H9 (cell line): ENCODE measurements around the gene TCF20. TPM values are rescaled to one million over a fixed set of nuclear protein-coding genes. Genes with fewer than 3 reads are reported as not detected.

Experiments used
- DNase-seq: peaks from one replicate; pipeline ENCODE4 v3.0.0-alpha.2; 2017
- H2AFZ ChIP-seq: one replicate; pipeline ENCODE4 v1.6.1; 2013; ENCODE audit warnings: mild to moderate bottlenecking, low read length, control low read depth, moderate library complexity
- H2AK5ac ChIP-seq: 2 replicates; pipeline ENCODE4 v1.6.1; 2013; ENCODE audit warnings: low read length, control low read depth, mixed read lengths; ENCODE audit not compliant: insufficient read length
- H2BK120ac ChIP-seq: one replicate; pipeline ENCODE4 v1.6.1; 2013; ENCODE audit warnings: low read depth, mild to moderate bottlenecking, low read length, control low read depth, inconsistent platforms; ENCODE audit not compliant: poor library complexity, severe bottlenecking
- H2BK12ac ChIP-seq: 2 replicates; pipeline ENCODE4 v1.6.1; 2013; ENCODE audit warnings: low read length, control low read depth, mixed read lengths, low read depth; ENCODE audit not compliant: insufficient read length
- H2BK15ac ChIP-seq: 2 replicates; pipeline ENCODE4 v1.6.1; 2013; ENCODE audit warnings: low read depth, low read length, control low read depth
- H2BK20ac ChIP-seq: one replicate; pipeline ENCODE4 v1.6.1; 2013; ENCODE audit warnings: low read depth, mild to moderate bottlenecking, low read length, control low read depth, inconsistent platforms; ENCODE audit not compliant: poor library complexity, severe bottlenecking
- H2BK5ac ChIP-seq: 2 replicates; pipeline ENCODE4 v1.6.1; 2013; ENCODE audit warnings: low read length, control low read depth, mixed read lengths; ENCODE audit not compliant: insufficient read length
- H3K14ac ChIP-seq: 2 replicates; pipeline ENCODE4 v1.6.1; 2013; ENCODE audit warnings: low read length, control low read depth; ENCODE audit not compliant: insufficient read depth
- H3K18ac ChIP-seq: 2 replicates; pipeline ENCODE4 v1.6.1; 2013; ENCODE audit warnings: low read depth, mild to moderate bottlenecking, mixed read lengths, low read length, control low read depth; ENCODE audit not compliant: insufficient read length
- H3K23ac ChIP-seq: 2 replicates; pipeline ENCODE4 v1.6.1; 2013; ENCODE audit warnings: low read length, control low read depth, mixed read lengths, low read depth; ENCODE audit not compliant: insufficient read length
- H3K23me2 ChIP-seq: 2 replicates; pipeline ENCODE4 v1.6.1; 2013; ENCODE audit warnings: low read depth, mild to moderate bottlenecking, mixed read lengths, low read length, control low read depth; ENCODE audit not compliant: insufficient read length, poor library complexity, severe bottlenecking
- H3K27ac ChIP-seq: 2 replicates; pipeline ENCODE4 v1.5.1; 2013; ENCODE audit warnings: low read length, control low read depth, mixed read lengths, low read depth; ENCODE audit not compliant: insufficient read length
- H3K27me3 ChIP-seq: 2 replicates; pipeline ENCODE4 v1.6.1; 2013; ENCODE audit warnings: low read length, control low read depth, inconsistent platforms; ENCODE audit not compliant: insufficient read depth
- H3K4ac ChIP-seq: 2 replicates; pipeline ENCODE4 v1.6.1; 2013; ENCODE audit warnings: low read depth, mild to moderate bottlenecking, control low read depth, inconsistent platforms, low read length, moderate library complexity
- H3K4me1 ChIP-seq: 2 replicates; pipeline ENCODE4 v1.6.1; 2013; ENCODE audit warnings: low read length, control low read depth, inconsistent platforms; ENCODE audit not compliant: insufficient read depth
- H3K4me2 ChIP-seq: 2 replicates; pipeline ENCODE4 v1.6.1; 2013; ENCODE audit warnings: low read length, control low read depth, mixed read lengths; ENCODE audit not compliant: insufficient read length, insufficient read depth
- H3K56ac ChIP-seq: 2 replicates; pipeline ENCODE4 v1.6.1; 2013; ENCODE audit warnings: low read depth, mild to moderate bottlenecking, mixed read lengths, low read length, control low read depth; ENCODE audit not compliant: insufficient read length
- H3K79me1 ChIP-seq: 2 replicates; pipeline ENCODE4 v1.6.1; 2013; ENCODE audit warnings: low read depth, mild to moderate bottlenecking, moderate library complexity, low read length, control low read depth, inconsistent platforms; ENCODE audit not compliant: insufficient read depth, poor library complexity, severe bottlenecking
- H3K79me2 ChIP-seq: 2 replicates; pipeline ENCODE4 v1.6.1; 2013; ENCODE audit warnings: low read length, control low read depth, inconsistent platforms; ENCODE audit not compliant: insufficient read depth
- H3K9ac ChIP-seq: 2 replicates; pipeline ENCODE4 v1.6.1; 2013; ENCODE audit warnings: low read length, control low read depth, mixed read lengths; ENCODE audit not compliant: insufficient read length; ENCODE audit errors: extremely low read depth
- H3K9me3 ChIP-seq: one replicate; pipeline ENCODE4 v1.6.1; 2013; ENCODE audit warnings: low read depth, low read length, inconsistent platforms; ENCODE audit not compliant: control insufficient read depth
- H3T11ph ChIP-seq: one replicate; pipeline ENCODE4 v1.6.1; 2013; ENCODE audit warnings: mild to moderate bottlenecking, low read length, control low read depth, inconsistent platforms
- H4K20me1 ChIP-seq: one replicate; pipeline ENCODE4 v1.6.1; 2013; ENCODE audit not compliant: control insufficient read depth, insufficient read length, insufficient read depth
- H4K5ac ChIP-seq: 2 replicates; pipeline ENCODE4 v1.6.1; 2013; ENCODE audit warnings: low read depth, mild to moderate bottlenecking, mixed read lengths, low read length, control low read depth; ENCODE audit not compliant: insufficient read length
- H4K8ac ChIP-seq: replicated peaks from 2 replicates; pipeline ENCODE4 v1.6.1; 2013; ENCODE audit warnings: low read length, control low read depth, mixed read lengths, low read depth; ENCODE audit not compliant: insufficient read length
- H4K91ac ChIP-seq: 2 replicates; pipeline ENCODE4 v1.6.1; 2013; ENCODE audit warnings: low read depth, mild to moderate bottlenecking, moderate library complexity, mixed read lengths, low read length, control low read depth; ENCODE audit not compliant: insufficient read length
- H3K27ac Mint-ChIP-seq, 3 experiments: 2 replicates in 2 of 3; 3 replicates in 1 of 3; pipeline ENCODE4 v1.8.0; 2020 to 2021; ENCODE audit warnings: mixed read lengths in 3 of 3, mild to moderate bottlenecking in 1 of 3, moderate library complexity in 1 of 3
- H3K27me3 Mint-ChIP-seq: 2 replicates; pipeline ENCODE4 v1.8.0; 2021; ENCODE audit warnings: low read depth, mild to moderate bottlenecking, moderate library complexity, mixed read lengths
- H3K36me3 Mint-ChIP-seq, 3 experiments: 2 replicates in 2 of 3; 3 replicates in 1 of 3; pipeline ENCODE4 v1.8.0; 2020 to 2021; ENCODE audit warnings: low read depth in 3 of 3, mixed read lengths in 3 of 3; ENCODE audit not compliant: insufficient read depth in 1 of 3
- H3K4me1 Mint-ChIP-seq, 2 experiments: 2 replicates each; pipeline ENCODE4 v1.8.0; 2020; ENCODE audit warnings: mixed read lengths in 2 of 2
- H3K4me3 Mint-ChIP-seq, 2 experiments: 2 replicates in 1 of 2; 3 replicates in 1 of 2; pipeline ENCODE4 v1.8.0; 2020 to 2021; ENCODE audit warnings: mild to moderate bottlenecking in 2 of 2, mixed read lengths in 2 of 2, moderate library complexity in 1 of 2
- H3K9me3 Mint-ChIP-seq, 2 experiments: 2 replicates in 1 of 2; 3 replicates in 1 of 2; pipeline ENCODE4 v1.8.0; 2020; ENCODE audit warnings: mild to moderate bottlenecking in 2 of 2, mixed read lengths in 2 of 2, moderate library complexity in 1 of 2
- WGBS: extraction: QIAGEN DNeasy Blood & Tissue Kit; methylation state at CpG from one replicate; pipeline ENCODE4 v1.1.7; 2013; ENCODE audit warnings: missing lambda C conversion rate, low lambda C conversion rate, mixed read lengths; ENCODE audit not compliant: insufficient read length; ENCODE audit errors: extremely low coverage; 5-methylcytosine and 5-hydroxymethylcytosine counted together
- total RNA-seq: library from RNA; stranded (reverse); gene quantifications from 2 replicates; pipeline ENCODE4 v1.2.1, GENCODE V29; 2021
- TF ChIP-seq, protein P1 (sequence below): fragments of 200-600 bp; sonication (generic); conservative IDR thresholded peaks from 3 replicates; pipeline ENCODE4 v1.8.0; 2021; ENCODE audit warnings: antibody characterized with exemption, mild to moderate bottlenecking

The TCF20 gene
- total RNA-seq, 1 experiment from 2014 or later: 75.6 TPM

GRCh38 chr22:42310291-42311015 lies 40.0 kb upstream of the TCF20 start:
- Mint-ChIP-seq H3K27me3 (peaks cover 31% of the 10 kb centered on the region), H3K4me3 (no peak overlapping the region), H3K4me1 (peaks cover 28 to 40% of the 10 kb centered on the region in 2 experiments), H3K9me3 (no peaks in the 10 kb centered on the region), H3K27ac (peak overlapping the region in 1 of 3 experiments; percentile 34; a peak in 1 of 7 replicates), H3K36me3 (peaks cover 0 to 2% (median 0%) of the 10 kb centered on the region in 3 experiments; a peak in 1 of 7 replicates)
- no peak overlapping the region for H3K18ac ChIP-seq
- WGBS: no CpG with 5 or more reads among the region's 16 CpGs
- no peak overlapping the region for H2BK20ac ChIP-seq
- H3K27me3 ChIP-seq: no peaks in the 10 kb centered on the region
- no peak overlapping the region for H3K4ac ChIP-seq
- H2BK5ac ChIP-seq: no peak overlapping the region
- H3K79me2 ChIP-seq: no peaks in the 10 kb centered on the region
- H2BK12ac ChIP-seq: no peak overlapping the region
- no peak overlapping the region for H3K27ac ChIP-seq
- H2BK120ac ChIP-seq: no peak overlapping the region
- H3K9me3 ChIP-seq: no peaks in the 10 kb centered on the region
- TF ChIP-seq, protein P1, sequence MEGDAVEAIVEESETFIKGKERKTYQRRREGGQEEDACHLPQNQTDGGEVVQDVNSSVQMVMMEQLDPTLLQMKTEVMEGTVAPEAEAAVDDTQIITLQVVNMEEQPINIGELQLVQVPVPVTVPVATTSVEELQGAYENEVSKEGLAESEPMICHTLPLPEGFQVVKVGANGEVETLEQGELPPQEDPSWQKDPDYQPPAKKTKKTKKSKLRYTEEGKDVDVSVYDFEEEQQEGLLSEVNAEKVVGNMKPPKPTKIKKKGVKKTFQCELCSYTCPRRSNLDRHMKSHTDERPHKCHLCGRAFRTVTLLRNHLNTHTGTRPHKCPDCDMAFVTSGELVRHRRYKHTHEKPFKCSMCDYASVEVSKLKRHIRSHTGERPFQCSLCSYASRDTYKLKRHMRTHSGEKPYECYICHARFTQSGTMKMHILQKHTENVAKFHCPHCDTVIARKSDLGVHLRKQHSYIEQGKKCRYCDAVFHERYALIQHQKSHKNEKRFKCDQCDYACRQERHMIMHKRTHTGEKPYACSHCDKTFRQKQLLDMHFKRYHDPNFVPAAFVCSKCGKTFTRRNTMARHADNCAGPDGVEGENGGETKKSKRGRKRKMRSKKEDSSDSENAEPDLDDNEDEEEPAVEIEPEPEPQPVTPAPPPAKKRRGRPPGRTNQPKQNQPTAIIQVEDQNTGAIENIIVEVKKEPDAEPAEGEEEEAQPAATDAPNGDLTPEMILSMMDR: no peak
- no peak overlapping the region for H3K23ac ChIP-seq
- DNase-seq: no peak
- H3K14ac ChIP-seq: no peak overlapping the region
- peaks cover 3% of the 10 kb centered on the region for H3K23me2 ChIP-seq
- no peak overlapping the region for H4K91ac ChIP-seq
- no peaks in the 10 kb centered on the region for H4K20me1 ChIP-seq
- H2AK5ac ChIP-seq: no peak overlapping the region
- no peak overlapping the region for H3K4me2 ChIP-seq
- no peak overlapping the region for H3T11ph ChIP-seq
- H3K4me1 ChIP-seq: peaks cover 2% of the 10 kb centered on the region; the same call in 1 of the 2 replicates
- H4K5ac ChIP-seq: no peak overlapping the region
- no peak overlapping the region for H2BK15ac ChIP-seq
- H2AFZ ChIP-seq: no peak overlapping the region
- no peak overlapping the region for H4K8ac ChIP-seq
- no peak overlapping the region for H3K9ac ChIP-seq
- H3K79me1 ChIP-seq: no peaks in the 10 kb centered on the region
- no peak overlapping the region for H3K56ac ChIP-seq
